GM18951 (cell line): Measurements from ENCODE around the gene HYI.

Experiments
- POLR2A ChIP-seq: IDR thresholded peaks from 4 replicates; pipeline ENCODE4 v1.6.1; 2011; ENCODE audit warnings: mild to moderate bottlenecking; ENCODE audit not compliant: insufficient read length, insufficient read depth; ENCODE audit errors: extremely low read depth
- in situ Hi-C: fragments of 300-500 bp; cut with MboI; formaldehyde crosslinking; loops from one replicate; pipeline ENCODE4 v1.12.0; 2022; ENCODE audit warnings: low sequenced_read_pairs, mixed read lengths, inconsistent platforms; ENCODE audit not compliant: unreplicated experiment

HYI gene

GRCh38 chr1:43437031-43437973 is 16.4 kb downstream of the HYI start:
- no peak for TF ChIP-seq POLR2A
- in situ Hi-C loops, result no loop called here

- TF ChIP-seq POLR2A, result no peak
- in situ Hi-C loops, result no loop called here
Observed at GRCh38 chr1:43436371-43436770, 17.4 kb downstream of the HYI start.

- in situ Hi-C loops, result no loop called here
- no peak for TF ChIP-seq POLR2A
Observed at GRCh38 chr1:43435146-43436145, 18.3 kb downstream of the HYI start.

- no peak for TF ChIP-seq POLR2A
- in situ Hi-C loops, result no loop called here
Observed at GRCh38 chr1:43434256-43434655, 19.5 kb downstream of the HYI start.

GRCh38 chr1:43432907-43433306 is 20.8 kb downstream of the HYI start:
- in situ Hi-C loops, result no loop called here
- TF ChIP-seq POLR2A, result no peak

GRCh38 chr1:43432171-43432860 is 21.4 kb downstream of the HYI start:
- no peak for TF ChIP-seq POLR2A
- in situ Hi-C loops, result no loop called here

GRCh38 chr1:43431676-43432075 is 22.1 kb downstream of the HYI start:
- in situ Hi-C loops, result no loop called here
- no peak for TF ChIP-seq POLR2A

GRCh38 chr1:43430831-43431230 is 22.9 kb downstream of the HYI start:
- no peak for TF ChIP-seq POLR2A
- in situ Hi-C loops, result no loop called here

GRCh38 chr1:43427941-43428340 is 25.8 kb downstream of the HYI start:
- no peak for TF ChIP-seq POLR2A
- in situ Hi-C loops, result no loop called here

GRCh38 chr1:43427524-43427923 is 26.2 kb downstream of the HYI start:
- in situ Hi-C loops, result no loop called here
- no peak for TF ChIP-seq POLR2A

- TF ChIP-seq POLR2A, result no peak
- in situ Hi-C loops, result no loop called here
Observed at GRCh38 chr1:43426221-43426620, 27.5 kb downstream of the HYI start.

GRCh38 chr1:43425045-43425444 is 28.7 kb downstream of the HYI start:
- no peak for TF ChIP-seq POLR2A
- in situ Hi-C loops, result no loop called here
